ENCODE results near the gene CD14. TPM values are rescaled to one million over a fixed set of nuclear protein-coding genes. Genes with fewer than 3 reads are reported as not detected.

CD14 gene
- total RNA-seq, 2 experiments from 2014 or later: 0.21 to 0.37 TPM

DNA sequence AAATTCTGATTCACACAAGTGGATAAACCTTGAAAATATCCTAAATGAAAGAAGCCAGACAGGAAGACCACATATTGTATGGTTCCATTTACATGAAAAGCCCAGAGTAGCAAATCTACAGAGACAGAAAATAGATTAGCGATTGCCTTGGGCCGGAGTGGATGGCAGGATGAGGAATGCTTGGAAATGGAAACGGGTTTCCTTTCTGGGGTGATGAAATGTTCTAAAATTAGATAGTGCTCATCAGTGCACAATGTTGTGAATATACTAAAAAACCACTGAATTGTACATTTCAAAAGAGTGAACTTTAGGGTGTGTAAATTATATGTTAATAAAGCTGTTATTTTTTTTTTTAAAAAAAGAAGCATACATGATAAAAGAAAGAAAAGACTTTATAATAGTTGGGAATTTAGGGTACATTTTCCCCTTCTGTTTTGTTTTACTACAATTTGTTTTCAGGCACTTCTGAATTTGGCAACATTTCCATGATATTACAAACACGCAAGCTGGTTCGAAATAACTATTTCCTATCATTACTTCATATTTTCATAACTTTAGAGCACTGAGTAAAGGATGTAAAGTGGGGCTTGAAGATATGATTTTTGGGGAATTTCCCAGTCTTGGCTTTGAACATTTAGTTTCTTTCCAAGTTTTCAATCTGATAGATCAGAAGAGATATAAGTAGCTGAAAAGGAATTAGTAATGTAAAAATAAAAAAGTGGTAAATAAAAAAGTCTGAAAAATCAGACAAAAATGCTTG lies 44.5 kb downstream of the CD14 start:
- Mint-ChIP-seq H3K27me3 (peaks cover 9% of the 10 kb centered on the region), H3K4me3 (no peak overlapping the region), H3K27ac (no peak overlapping the region), H3K36me3 (ENCODE audit: low read depth) (no peaks in the 10 kb centered on the region), H3K4me1 (peaks cover 5% of the 10 kb centered on the region), H3K9me3 (no peaks in the 10 kb centered on the region)
- no peak for DNase-seq
- CTCF ChIA-PET: interaction anchor here (0.6 to 1.4 kb wide), 3 partner anchors 12 to 96 kb away, joined by 3 to 4 read pairs (median 3); no protein-coding TSS in a partner anchor
- POLR2A ChIA-PET: no interaction called here

DNA sequence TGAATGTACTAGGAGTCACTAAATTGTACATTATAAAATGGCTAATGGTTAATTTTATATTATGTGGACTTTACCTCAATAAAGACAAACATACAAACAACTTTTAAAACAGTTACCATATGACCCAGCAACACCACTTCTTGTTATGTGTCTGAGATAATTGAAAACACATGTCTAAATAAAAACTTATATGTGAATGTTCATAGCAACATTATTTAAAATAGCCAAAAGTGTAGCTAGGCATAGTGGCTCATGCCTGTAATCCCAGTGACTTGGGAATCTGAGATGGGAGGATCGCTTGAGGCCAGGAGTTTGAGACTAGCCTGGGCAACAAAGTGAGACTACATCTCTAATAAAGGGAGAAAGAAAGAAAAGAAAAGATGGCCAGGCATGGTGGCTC lies 45.5 kb downstream of the CD14 start:
- no peak overlapping the region for H3K27ac Mint-ChIP-seq
- CTCF ChIA-PET: no interaction called here

More for the DNA sequence above, 45.5 kb downstream of the CD14 start:
- Mint-ChIP-seq H3K27me3 (peaks cover 16% of the 10 kb centered on the region), H3K4me3 (no peak overlapping the region), H3K36me3 (ENCODE audit: low read depth) (no peaks in the 10 kb centered on the region), H3K9me3 (no peaks in the 10 kb centered on the region), H3K4me1 (no peaks in the 10 kb centered on the region)
- no peak for DNase-seq
- POLR2A ChIA-PET: no interaction called here

Small RNAs within 50 kb of the gene (microRNA-seq; reads per million reads assigned to microRNA genes)
- 0.63 reads per million for gene MIR3655 (ENCODE audit: borderline microRNAs expressed, borderline replicate concordance)

Other genes with a start within 250 kb of the CD14 start
- 100 to 1,000 TPM; 118 TPM for gene ANKHD1, start 231.3 kb downstream of the CD14 start, total RNA-seq
- gene EIF4EBP3, start 85.5 kb downstream of the CD14 start, total RNA-seq: 1 to 10 TPM; 9.5 to 9.7 TPM
- 10 to 100 TPM; 32.4 to 38.0 TPM for gene SRA1, start 75.7 kb downstream of the CD14 start, total RNA-seq
- gene APBB3, start 68.6 kb downstream of the CD14 start, total RNA-seq: 10 to 100 TPM; 28.5 to 32.8 TPM
- gene SLC35A4, start 68.3 kb downstream of the CD14 start, total RNA-seq: 10 to 100 TPM; 84.0 to 96.6 TPM
- 10 to 100 TPM; 33.5 to 38.8 TPM for gene TMCO6, start 6.3 kb upstream of the CD14 start, total RNA-seq
- 10 to 100 TPM; 76.3 to 79.9 TPM for gene NDUFA2, start 14.5 kb upstream of the CD14 start, total RNA-seq
- 100 to 1,000 TPM; 121 to 161 TPM for gene IK, start 14.7 kb upstream of the CD14 start, total RNA-seq
- gene WDR55, start 31.7 kb upstream of the CD14 start, total RNA-seq: 10 to 100 TPM; 33.7 to 37.1 TPM
- 1 to 10 TPM; 2.0 to 2.2 TPM for gene DND1, start 40.4 kb upstream of the CD14 start, total RNA-seq
- 10 to 100 TPM; 71.5 to 76.5 TPM for gene HARS1, start 58.2 kb upstream of the CD14 start, total RNA-seq
- 10 to 100 TPM; 32.7 to 34.2 TPM for gene HARS2, start 58.3 kb upstream of the CD14 start, total RNA-seq
- 10 to 100 TPM; 52.4 to 61.3 TPM for gene ZMAT2, start 67.3 kb upstream of the CD14 start, total RNA-seq
- not detected for gene PCDHA1, start 153.0 kb upstream of the CD14 start, total RNA-seq
- gene PCDHA2, start 161.7 kb upstream of the CD14 start, total RNA-seq: not detected
- not detected for gene PCDHA3, start 167.9 kb upstream of the CD14 start, total RNA-seq
- gene PCDHA4, start 173.9 kb upstream of the CD14 start, total RNA-seq: not detected
- gene PCDHA5, start 188.4 kb upstream of the CD14 start, total RNA-seq: not detected
- not detected for gene PCDHA6, start 194.8 kb upstream of the CD14 start, total RNA-seq
- not detected for gene PCDHA7, start 201.1 kb upstream of the CD14 start, total RNA-seq
- gene PCDHA8, start 208.0 kb upstream of the CD14 start, total RNA-seq: not detected
- not detected for gene PCDHA9, start 215.2 kb upstream of the CD14 start, total RNA-seq
- gene PCDHA10, start 222.7 kb upstream of the CD14 start, total RNA-seq: not detected
- gene PCDHA11, start 235.8 kb upstream of the CD14 start, total RNA-seq: not detected
- gene PCDHA12, start 242.1 kb upstream of the CD14 start, total RNA-seq: not detected
- not detected for gene PCDHA13, start 248.9 kb upstream of the CD14 start, total RNA-seq